Gastroesophageal sphincter (tissue), 4 donors: ENCODE measurements around the gene KHDC4. TPM values are rescaled to one million over a fixed set of nuclear protein-coding genes. Genes with fewer than 3 reads are reported as not detected.

ENCODE experiments used
- ATAC-seq: fragments of 150-250 bp; one replicate; pipeline ENCODE4 v1.9.1; 2016; ENCODE audit warnings: mild to moderate bottlenecking, moderate library complexity
- H3K27ac ChIP-seq, 4 donors: fragments of 200-600 bp; sonication (generic) in 3 of 4; 1 replicate in 3 of 4; 2 replicates in 1 of 4; pipeline ENCODE4 v1.5.1; 2016 to 2019
- H3K27me3 ChIP-seq: fragments of 200-600 bp; sonication (generic); one replicate; pipeline ENCODE4 v1.5.1; 2019
- H3K36me3 ChIP-seq, 2 donors: fragments of 200-600 bp; sonication (generic); one replicate each; pipeline ENCODE4 v1.5.1; 2019; ENCODE audit warnings: control low read depth in 1 of 2
- H3K4me1 ChIP-seq, 3 donors: fragments of 200-600 bp; sonication (generic); 1 replicate in 2 of 3; 2 replicates in 1 of 3; pipeline ENCODE4 v1.5.1; 2016 to 2019; ENCODE audit warnings: control low read depth in 2 of 3
- H3K4me3 ChIP-seq, 2 donors: fragments of 200-600 bp; sonication (generic); one replicate each; pipeline ENCODE4 v1.5.1; 2019; ENCODE audit warnings: mild to moderate bottlenecking in 1 of 2, moderate library complexity in 1 of 2
- H3K9me3 ChIP-seq, 3 donors: fragments of 200-600 bp; sonication (generic); one replicate each; pipeline ENCODE4 v1.5.1; 2017 to 2019; ENCODE audit warnings: control low read depth in 2 of 3
- CTCF ChIP-seq, 4 experiments: fragments of 200-600 bp in 2 of 4; fragments of 450-650 bp in 2 of 4; sonication (generic) in 1 of 4; IDR thresholded peaks; one replicate each; pipeline ENCODE4 v1.5.1; 2017 to 2019; ENCODE audit warnings: antibody characterized with exemption in 4 of 4, mild to moderate bottlenecking in 2 of 4, moderate library complexity in 2 of 4
- EP300 ChIP-seq: sonication (generic); formaldehyde crosslinking; IDR thresholded peaks from one replicate; pipeline ENCODE4 v1.6.1; 2017; ENCODE audit warnings: antibody characterized with exemption, mild to moderate bottlenecking
- POLR2A ChIP-seq, 2 donors: fragments of 450-650 bp; IDR thresholded peaks; one replicate each; pipeline ENCODE4 v1.6.1; 2017; ENCODE audit warnings: antibody characterized with exemption in 2 of 2, mild to moderate bottlenecking in 2 of 2, moderate library complexity in 1 of 2
- POLR2AphosphoS5 ChIP-seq: sonication (generic); formaldehyde crosslinking; IDR thresholded peaks from one replicate; pipeline ENCODE4 v1.6.1; 2017; ENCODE audit warnings: antibody characterized with exemption
- WGBS, 2 donors: methylation state at CpG; one replicate each; pipeline ENCODE4 v1.1.5; 2018; ENCODE audit warnings: low coverage in 1 of 2; 5-methylcytosine and 5-hydroxymethylcytosine counted together
- total RNA-seq, 4 donors: library from RNA; depleted of rRNA; stranded (reverse); fragments of >200 nt; gene quantifications; one replicate each; pipeline ENCODE4 v1.1.0, GENCODE V29; 2016

KHDC4 gene
- total RNA-seq, 4 donors from 2014 or later, result 20.4 to 57.4 (median 34.6) TPM

- Histone ChIP-seq H3K9me3 (no peaks in the 10 kb centered on the region), H3K27me3 (no peaks in the 10 kb centered on the region), H3K4me1 (peaks cover 0 to 35% (median 13%) of the 10 kb centered on the region in 3 donors), H3K27ac (peak overlapping the region in 1 of 4 donors; percentile 42), H3K4me3 (no peak overlapping the region), H3K36me3 (peaks cover 5 to 64% of the 10 kb centered on the region in 2 donors)
- 45% methylated on average over 4 of the region's 4 CpGs; no CpG with 5 or more reads in 1 of the 2 donors for WGBS, 2 donors
- TF ChIP-seq EP300 (no peak), CTCF (IDR thresholded peaks at IDR 0.05) (no peak), POLR2A (IDR thresholded peaks at IDR 0.05) (no peak), POLR2AphosphoS5 (no peak)
- ATAC-seq, result no peak
These were observed 13.1 kb upstream of the KHDC4 start for GRCh38 chr1:155947292-155947691.

- Histone ChIP-seq H3K27ac (peak overlapping the region in 3 of 4 donors; percentile 25 to 55 (median 42)), H3K4me1 (peaks cover 0 to 41% (median 17%) of the 10 kb centered on the region in 3 donors), H3K4me3 (no peak overlapping the region), H3K27me3 (no peaks in the 10 kb centered on the region), H3K9me3 (no peaks in the 10 kb centered on the region), H3K36me3 (peaks cover under 1 to 58% of the 10 kb centered on the region in 2 donors)
- ATAC-seq, result no peak
- TF ChIP-seq CTCF (IDR thresholded peaks at IDR 0.05) (no peak), POLR2AphosphoS5 (no peak), EP300 (no peak), POLR2A (IDR thresholded peaks at IDR 0.05) (no peak)
- 65 to 73% methylated on average over 5 to 6 of the region's 8 CpGs for WGBS, 2 donors
These were observed 12.5 kb upstream of the KHDC4 start for GRCh38 chr1:155946633-155947219.

GRCh38 chr1:155944444-155944799, 10.2 kb upstream of the KHDC4 start:
- no peaks in the 10 kb centered on the region for H3K27me3 ChIP-seq
- H3K27ac ChIP-seq, result peak overlapping the region in 3 of 4 donors; percentile 7 to 55 (median 55)
- no peak for TF ChIP-seq CTCF (IDR thresholded peaks at IDR 0.05)
- no peak for TF ChIP-seq EP300
- no peak for TF ChIP-seq POLR2AphosphoS5
- TF ChIP-seq POLR2A (IDR thresholded peaks at IDR 0.05), result no peak
- H3K4me1 ChIP-seq, result peaks cover 0 to 64% (median 27%) of the 10 kb centered on the region in 3 donors
- ATAC-seq, result no peak
- no peaks in the 10 kb centered on the region for H3K9me3 ChIP-seq
- H3K36me3 ChIP-seq, result peaks cover 0 to 35% of the 10 kb centered on the region in 2 donors
- 52% methylated on average over 6 of the region's 6 CpGs; no CpG with 5 or more reads in 1 of the 2 donors for WGBS, 2 donors
- no peak overlapping the region for H3K4me3 ChIP-seq

- ATAC-seq, result peak; percentile 2
- H3K27ac ChIP-seq, result peak overlapping the region in 3 of 4 donors; percentile 42 to 74 (median 59)
These were observed 8.4 kb upstream of the KHDC4 start for GRCh38 chr1:155942578-155943141.

More at GRCh38 chr1:155942578-155943141, 8.4 kb upstream of the KHDC4 start:
- 78 to 100% methylated on average over 1 to 5 of the region's 11 CpGs for WGBS, 2 donors
- no peak for TF ChIP-seq CTCF (IDR thresholded peaks at IDR 0.05)
- no peak for TF ChIP-seq POLR2A (IDR thresholded peaks at IDR 0.05)
- TF ChIP-seq POLR2AphosphoS5, result no peak
- TF ChIP-seq EP300, result no peak
- Histone ChIP-seq H3K4me3 (no peak overlapping the region), H3K9me3 (no peaks in the 10 kb centered on the region), H3K4me1 (peaks cover 0 to 82% (median 33%) of the 10 kb centered on the region in 3 donors), H3K27me3 (no peaks in the 10 kb centered on the region), H3K36me3 (peaks cover 0 to 18% of the 10 kb centered on the region in 2 donors)
